ENCODE results near the gene GPR31. TPM values are rescaled to one million over a fixed set of nuclear protein-coding genes. Genes with fewer than 3 reads are reported as not detected.
A peak's percentile ranks its signal among the peaks of the same experiment; 100 is the strongest.
"Not testable (repeated sequence)": the region's sequence is repeated elsewhere in the genome, so short reads cannot be mapped to it uniquely, and the experiment has no call there.

Gene GPR31
- total RNA-seq, 1 donor from 2014 or later, result not detected

DNA sequence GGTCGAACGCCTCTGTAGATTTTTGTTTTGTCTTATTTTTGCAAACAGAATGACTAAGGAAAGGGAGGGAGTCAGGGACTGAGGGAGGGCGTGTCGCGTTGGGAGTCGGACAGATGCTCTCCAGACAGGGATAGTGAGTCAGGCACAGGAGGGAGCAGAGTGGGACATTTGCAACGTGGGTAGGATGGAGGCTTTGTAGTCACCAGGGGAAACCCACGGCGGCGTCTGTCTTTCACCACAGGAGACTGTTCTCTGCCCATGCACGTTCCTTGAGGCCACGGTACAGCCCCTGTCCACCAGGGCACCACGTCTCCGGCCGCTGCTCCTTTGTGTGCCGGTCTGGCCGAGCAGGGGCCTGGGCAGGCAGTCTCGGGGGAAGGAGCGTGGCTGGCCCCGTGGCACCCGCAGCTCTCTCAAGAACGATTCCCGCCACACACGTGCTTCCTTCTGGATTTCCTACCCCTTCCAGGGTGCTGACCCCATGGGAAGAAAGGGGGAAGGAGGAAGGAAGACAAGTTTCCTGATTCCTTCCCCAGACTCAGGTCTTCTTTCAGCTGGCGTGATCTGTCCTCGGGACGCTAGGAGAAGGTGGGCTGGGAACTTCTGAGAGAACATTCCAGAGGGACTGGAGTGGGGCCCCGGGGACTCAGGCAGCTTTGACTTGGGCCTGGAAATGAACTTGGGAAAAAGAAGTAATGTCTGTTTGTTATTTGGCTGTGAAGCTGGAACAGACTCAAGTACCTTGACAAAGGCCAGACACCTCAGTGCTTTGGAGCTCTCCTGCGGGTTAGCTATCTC lies 45.7 kb upstream of the GPR31 start:
- not testable (repeated sequence) for H4K20me1 ChIP-seq (ENCODE audit: insufficient read depth, low read length); FAIRE-seq; H3K4me1 ChIP-seq (ENCODE audit: insufficient read depth, low read length); H3K4me3 Mint-ChIP-seq (ENCODE audit: unreplicated experiment); H3K9me3 ChIP-seq (ENCODE audit: insufficient read depth, low read depth, low read length); H3K27me3 ChIP-seq (ENCODE audit: insufficient read depth, low read length); H3K79me2 ChIP-seq (ENCODE audit: insufficient read depth, low read length); H3K36me3 ChIP-seq (ENCODE audit: insufficient read depth, low read length); H2AFZ ChIP-seq (ENCODE audit: low read depth, low read length); H3K4me3 ChIP-seq (ENCODE audit: insufficient read depth, low read depth, low read length); H3K9me3 Mint-ChIP-seq (ENCODE audit: unreplicated experiment); H3K36me3 Mint-ChIP-seq (ENCODE audit: low read depth, unreplicated experiment)
- Mint-ChIP-seq H3K27me3 (ENCODE audit: low read depth, unreplicated experiment) (peaks cover 17% of the 10 kb centered on the region), H3K27ac (ENCODE audit: unreplicated experiment) (peak overlapping the region; percentile 87), H3K4me1 (ENCODE audit: low read depth, unreplicated experiment) (peaks cover 16% of the 10 kb centered on the region)
- Histone ChIP-seq H3K9ac (ENCODE audit: low read length) (peak overlapping the region; percentile 72), H3K4me2 (ENCODE audit: low read length) (peak overlapping the region; percentile 58), H3K27ac (ENCODE audit: low read depth, low read length) (peak overlapping the region; percentile 83)
- DNase-seq (ENCODE audit: low read depth), result peak; percentile 18

DNA sequence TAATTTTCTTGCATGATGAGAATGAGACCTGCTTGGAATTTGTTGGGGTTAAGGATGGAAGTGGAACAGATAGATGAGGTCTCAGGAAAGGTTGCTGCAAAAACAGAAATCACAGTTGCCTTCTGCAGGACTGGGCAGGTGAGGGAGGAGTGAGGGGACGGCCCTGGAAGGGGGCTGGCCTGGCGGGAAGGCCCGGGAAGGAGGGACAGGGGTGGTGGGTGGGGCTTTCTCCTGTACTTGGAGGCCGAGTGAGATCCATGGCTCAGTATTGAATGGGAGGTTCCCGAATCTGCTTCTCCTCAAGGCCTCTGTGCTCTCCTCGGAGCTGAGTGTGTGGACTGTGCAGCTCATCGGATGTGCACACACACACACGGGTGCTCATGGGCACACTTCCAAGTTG lies 44.8 kb upstream of the GPR31 start:
- H3K79me2 ChIP-seq (ENCODE audit: insufficient read depth, low read length); H3K4me3 Mint-ChIP-seq (ENCODE audit: unreplicated experiment); H4K20me1 ChIP-seq (ENCODE audit: insufficient read depth, low read length); H3K36me3 ChIP-seq (ENCODE audit: insufficient read depth, low read length); H2AFZ ChIP-seq (ENCODE audit: low read depth, low read length); H3K9me3 ChIP-seq (ENCODE audit: insufficient read depth, low read depth, low read length); H3K36me3 Mint-ChIP-seq (ENCODE audit: low read depth, unreplicated experiment); FAIRE-seq; H3K4me3 ChIP-seq (ENCODE audit: insufficient read depth, low read depth, low read length); H3K27ac Mint-ChIP-seq (ENCODE audit: unreplicated experiment); H3K4me2 ChIP-seq (ENCODE audit: low read length); H3K4me1 ChIP-seq (ENCODE audit: insufficient read depth, low read length); H3K9me3 Mint-ChIP-seq (ENCODE audit: unreplicated experiment); H3K27ac ChIP-seq (ENCODE audit: low read depth, low read length); DNase-seq (ENCODE audit: low read depth); H3K9ac ChIP-seq (ENCODE audit: low read length); H3K27me3 ChIP-seq (ENCODE audit: insufficient read depth, low read length): not testable (repeated sequence)
- Mint-ChIP-seq H3K27me3 (ENCODE audit: low read depth, unreplicated experiment) (peaks cover 20% of the 10 kb centered on the region), H3K4me1 (ENCODE audit: low read depth, unreplicated experiment) (peaks cover 16% of the 10 kb centered on the region)

DNA sequence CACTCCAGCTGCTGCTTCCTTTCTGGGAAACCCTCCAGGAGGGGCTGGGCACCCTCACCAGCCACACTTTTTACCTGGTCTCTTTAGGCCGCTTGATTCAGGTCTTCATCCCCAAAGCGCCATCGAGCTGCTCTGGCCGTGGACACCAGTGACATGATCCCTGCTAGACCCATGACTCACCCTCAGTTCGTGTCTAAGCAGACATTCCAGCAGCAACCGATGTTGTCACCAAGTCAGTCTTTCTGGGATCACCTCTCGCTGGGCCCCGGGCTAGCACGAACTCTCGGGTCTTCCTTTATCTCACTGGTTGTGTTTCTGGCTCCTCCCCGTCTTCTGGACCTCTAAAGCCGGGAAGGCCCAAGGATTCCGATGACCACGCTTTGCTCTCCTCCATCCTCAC lies 43.0 kb upstream of the GPR31 start:
- Mint-ChIP-seq H3K27me3 (ENCODE audit: low read depth, unreplicated experiment) (peaks cover 19% of the 10 kb centered on the region), H3K4me1 (ENCODE audit: low read depth, unreplicated experiment) (peaks cover 16% of the 10 kb centered on the region), H3K27ac (ENCODE audit: unreplicated experiment) (no peak overlapping the region), H3K4me3 (ENCODE audit: unreplicated experiment) (no peak overlapping the region), H3K36me3 (ENCODE audit: low read depth, unreplicated experiment) (no peaks in the 10 kb centered on the region), H3K9me3 (ENCODE audit: unreplicated experiment) (peaks cover 7% of the 10 kb centered on the region)
- Histone ChIP-seq H3K9ac (ENCODE audit: low read length) (no peak overlapping the region), H3K27me3 (ENCODE audit: insufficient read depth, low read length) (peaks cover 2% of the 10 kb centered on the region), H3K79me2 (ENCODE audit: insufficient read depth, low read length) (no peaks in the 10 kb centered on the region), H3K4me2 (ENCODE audit: low read length) (no peak overlapping the region), H3K4me3 (ENCODE audit: insufficient read depth, low read depth, low read length) (no peak overlapping the region), H3K9me3 (ENCODE audit: insufficient read depth, low read depth, low read length) (no peaks in the 10 kb centered on the region), H4K20me1 (ENCODE audit: insufficient read depth, low read length) (no peaks in the 10 kb centered on the region), H2AFZ (ENCODE audit: low read depth, low read length) (no peak overlapping the region), H3K36me3 (ENCODE audit: insufficient read depth, low read length) (no peaks in the 10 kb centered on the region), H3K4me1 (ENCODE audit: insufficient read depth, low read length) (peaks cover 5% of the 10 kb centered on the region), H3K27ac (ENCODE audit: low read depth, low read length) (no peak overlapping the region)
- FAIRE-seq, result no peak
- TF ChIP-seq EZH2 (IDR thresholded peaks at IDR 0.05; ENCODE audit: insufficient read depth, low read length), result no peak
- TF ChIP-seq, protein P1, sequence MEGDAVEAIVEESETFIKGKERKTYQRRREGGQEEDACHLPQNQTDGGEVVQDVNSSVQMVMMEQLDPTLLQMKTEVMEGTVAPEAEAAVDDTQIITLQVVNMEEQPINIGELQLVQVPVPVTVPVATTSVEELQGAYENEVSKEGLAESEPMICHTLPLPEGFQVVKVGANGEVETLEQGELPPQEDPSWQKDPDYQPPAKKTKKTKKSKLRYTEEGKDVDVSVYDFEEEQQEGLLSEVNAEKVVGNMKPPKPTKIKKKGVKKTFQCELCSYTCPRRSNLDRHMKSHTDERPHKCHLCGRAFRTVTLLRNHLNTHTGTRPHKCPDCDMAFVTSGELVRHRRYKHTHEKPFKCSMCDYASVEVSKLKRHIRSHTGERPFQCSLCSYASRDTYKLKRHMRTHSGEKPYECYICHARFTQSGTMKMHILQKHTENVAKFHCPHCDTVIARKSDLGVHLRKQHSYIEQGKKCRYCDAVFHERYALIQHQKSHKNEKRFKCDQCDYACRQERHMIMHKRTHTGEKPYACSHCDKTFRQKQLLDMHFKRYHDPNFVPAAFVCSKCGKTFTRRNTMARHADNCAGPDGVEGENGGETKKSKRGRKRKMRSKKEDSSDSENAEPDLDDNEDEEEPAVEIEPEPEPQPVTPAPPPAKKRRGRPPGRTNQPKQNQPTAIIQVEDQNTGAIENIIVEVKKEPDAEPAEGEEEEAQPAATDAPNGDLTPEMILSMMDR (IDR thresholded peaks at IDR 0.05; ENCODE audit: insufficient read depth, low read depth, low read length), result no peak
- no peak for DNase-seq (ENCODE audit: low read depth)

DNA sequence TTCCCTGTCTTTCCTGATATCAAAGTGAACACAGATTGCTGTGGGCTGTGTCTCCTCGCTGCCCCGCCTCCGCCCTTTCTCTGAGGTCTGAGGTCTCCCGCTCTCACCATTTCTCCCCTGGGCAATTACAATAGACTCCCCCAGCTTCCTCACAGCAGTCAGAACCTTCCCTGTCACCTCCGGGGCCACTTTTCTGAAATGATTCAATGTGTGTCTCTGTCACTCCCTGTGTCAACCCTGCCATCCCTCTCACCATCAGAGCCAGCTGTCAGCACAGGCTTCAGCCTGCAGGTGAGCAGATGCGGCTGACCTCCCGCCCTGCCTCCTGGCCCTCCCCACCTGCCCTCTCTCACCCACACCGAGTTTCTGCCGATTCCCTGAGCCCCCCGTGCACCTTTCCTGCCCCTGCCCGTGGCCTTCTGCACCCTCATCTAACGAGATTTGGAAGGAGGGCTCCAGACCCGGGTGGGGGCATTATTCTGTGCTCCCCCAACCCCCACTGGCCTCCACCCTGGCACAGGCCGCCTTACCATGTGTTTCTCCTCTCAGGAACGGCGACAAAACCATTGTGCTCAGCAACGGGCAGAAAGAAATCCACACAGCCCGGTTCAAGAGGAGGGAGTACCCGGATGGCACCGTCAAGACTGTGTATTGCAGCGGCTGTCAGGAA lies 38.3 kb upstream of the GPR31 start:
- H3K4me3 ChIP-seq (ENCODE audit: insufficient read depth, low read depth, low read length); H3K9me3 ChIP-seq (ENCODE audit: insufficient read depth, low read depth, low read length); DNase-seq (ENCODE audit: low read depth); H3K9me3 Mint-ChIP-seq (ENCODE audit: unreplicated experiment); H3K27me3 ChIP-seq (ENCODE audit: insufficient read depth, low read length); H3K36me3 Mint-ChIP-seq (ENCODE audit: low read depth, unreplicated experiment); H3K79me2 ChIP-seq (ENCODE audit: insufficient read depth, low read length); H2AFZ ChIP-seq (ENCODE audit: low read depth, low read length); H3K9ac ChIP-seq (ENCODE audit: low read length); H3K4me1 Mint-ChIP-seq (ENCODE audit: low read depth, unreplicated experiment); H3K4me3 Mint-ChIP-seq (ENCODE audit: unreplicated experiment); H3K4me2 ChIP-seq (ENCODE audit: low read length); FAIRE-seq; H4K20me1 ChIP-seq (ENCODE audit: insufficient read depth, low read length); H3K36me3 ChIP-seq (ENCODE audit: insufficient read depth, low read length); H3K27ac Mint-ChIP-seq (ENCODE audit: unreplicated experiment); H3K27ac ChIP-seq (ENCODE audit: low read depth, low read length); H3K4me1 ChIP-seq (ENCODE audit: insufficient read depth, low read length): not testable (repeated sequence)
- peaks cover 19% of the 10 kb centered on the region for H3K27me3 Mint-ChIP-seq (ENCODE audit: low read depth, unreplicated experiment)

DNA sequence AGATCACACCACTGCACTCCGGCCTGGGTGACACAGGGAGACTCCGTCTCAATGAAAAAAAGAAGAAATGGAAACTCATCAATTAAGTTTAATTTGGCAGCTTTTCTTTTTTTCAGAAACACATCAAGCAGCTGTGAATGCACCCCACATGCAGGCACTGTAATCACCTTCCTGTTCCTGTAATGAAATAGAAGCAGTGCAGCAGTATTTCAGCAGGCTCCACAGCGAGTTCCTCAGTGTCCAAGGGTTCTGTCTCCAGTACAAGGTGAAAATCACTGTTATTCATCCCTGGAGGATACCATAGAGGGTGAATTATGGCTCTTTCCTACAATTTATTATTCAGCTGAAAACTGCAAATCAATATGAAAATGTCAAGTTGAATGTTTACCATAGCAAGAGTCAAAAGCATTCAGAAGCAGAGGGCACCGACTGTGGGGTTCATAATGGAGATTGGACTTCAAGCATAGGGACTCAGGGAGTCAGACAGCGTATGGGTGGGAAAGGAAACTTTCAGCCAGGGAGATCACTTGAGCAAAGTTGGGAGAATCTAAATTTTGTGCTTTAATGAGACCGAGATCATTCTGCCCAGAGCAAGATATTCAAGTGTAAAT lies 35.8 kb upstream of the GPR31 start:
- not testable (repeated sequence) for DNase-seq (ENCODE audit: low read depth); H3K79me2 ChIP-seq (ENCODE audit: insufficient read depth, low read length); H2AFZ ChIP-seq (ENCODE audit: low read depth, low read length); H3K9ac ChIP-seq (ENCODE audit: low read length); H4K20me1 ChIP-seq (ENCODE audit: insufficient read depth, low read length); H3K27ac ChIP-seq (ENCODE audit: low read depth, low read length); H3K9me3 Mint-ChIP-seq (ENCODE audit: unreplicated experiment); H3K36me3 ChIP-seq (ENCODE audit: insufficient read depth, low read length); H3K27me3 ChIP-seq (ENCODE audit: insufficient read depth, low read length); H3K36me3 Mint-ChIP-seq (ENCODE audit: low read depth, unreplicated experiment); H3K4me1 Mint-ChIP-seq (ENCODE audit: low read depth, unreplicated experiment); H3K9me3 ChIP-seq (ENCODE audit: insufficient read depth, low read depth, low read length); H3K4me2 ChIP-seq (ENCODE audit: low read length); H3K4me3 Mint-ChIP-seq (ENCODE audit: unreplicated experiment); H3K4me1 ChIP-seq (ENCODE audit: insufficient read depth, low read length); FAIRE-seq; H3K4me3 ChIP-seq (ENCODE audit: insufficient read depth, low read depth, low read length); H3K27ac Mint-ChIP-seq (ENCODE audit: unreplicated experiment)
- peaks cover 14% of the 10 kb centered on the region for H3K27me3 Mint-ChIP-seq (ENCODE audit: low read depth, unreplicated experiment)

Data from astrocyte (in vitro differentiated cells and primary cell).